ENCODE measurements around the gene GARIN3.

GARIN3 gene

DNA sequence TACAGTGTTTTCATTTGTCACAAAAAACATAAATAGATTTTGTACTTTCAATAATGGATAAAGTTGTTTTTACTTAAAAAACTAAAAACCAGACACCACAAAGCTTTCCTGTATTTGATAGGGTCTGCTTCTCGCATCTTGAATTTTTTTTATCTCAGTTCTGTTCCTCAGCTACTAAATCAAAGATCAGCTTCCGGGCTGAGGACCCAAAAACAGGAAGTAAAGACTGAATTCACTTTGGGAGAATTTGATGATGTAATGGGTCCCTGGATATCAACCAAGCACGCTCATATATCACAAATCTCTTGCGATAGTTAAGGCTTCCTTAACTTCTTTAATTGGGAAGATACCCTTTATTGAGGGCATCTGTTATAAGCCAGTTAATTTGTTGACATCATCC, 38.7 kb upstream of the GARIN3 start:
- ATAC-seq, result no peak
- TF ChIP-seq ZNF70 (CRISPR knock-in tag; IDR thresholded peaks at IDR 0.05) (no peak), PPARA (CRISPR knock-in tag; IDR thresholded peaks at IDR 0.05; ENCODE audit: borderline replicate concordance) (no peak), TOX (CRISPR knock-in tag; IDR thresholded peaks at IDR 0.05; ENCODE audit: borderline replicate concordance) (no peak), CSDC2 (CRISPR knock-in tag; IDR thresholded peaks at IDR 0.05) (no peak), ARNTL (CRISPR knock-in tag; IDR thresholded peaks at IDR 0.05; ENCODE audit: borderline replicate concordance, low read depth) (no peak), ZFP30 (CRISPR knock-in tag; IDR thresholded peaks at IDR 0.05) (no peak), TCF4 (CRISPR knock-in tag; IDR thresholded peaks at IDR 0.05; ENCODE audit: borderline replicate concordance) (no peak), ZC3H10 (CRISPR knock-in tag; IDR thresholded peaks at IDR 0.05) (no peak), OSR1 (CRISPR knock-in tag; IDR thresholded peaks at IDR 0.05) (no peak), ESRRG (CRISPR knock-in tag; IDR thresholded peaks at IDR 0.05) (no peak), ZNF8 (CRISPR knock-in tag; IDR thresholded peaks at IDR 0.05) (no peak), ISL1 (CRISPR knock-in tag; IDR thresholded peaks at IDR 0.05) (no peak)
- TF ChIP-seq, protein P1, sequence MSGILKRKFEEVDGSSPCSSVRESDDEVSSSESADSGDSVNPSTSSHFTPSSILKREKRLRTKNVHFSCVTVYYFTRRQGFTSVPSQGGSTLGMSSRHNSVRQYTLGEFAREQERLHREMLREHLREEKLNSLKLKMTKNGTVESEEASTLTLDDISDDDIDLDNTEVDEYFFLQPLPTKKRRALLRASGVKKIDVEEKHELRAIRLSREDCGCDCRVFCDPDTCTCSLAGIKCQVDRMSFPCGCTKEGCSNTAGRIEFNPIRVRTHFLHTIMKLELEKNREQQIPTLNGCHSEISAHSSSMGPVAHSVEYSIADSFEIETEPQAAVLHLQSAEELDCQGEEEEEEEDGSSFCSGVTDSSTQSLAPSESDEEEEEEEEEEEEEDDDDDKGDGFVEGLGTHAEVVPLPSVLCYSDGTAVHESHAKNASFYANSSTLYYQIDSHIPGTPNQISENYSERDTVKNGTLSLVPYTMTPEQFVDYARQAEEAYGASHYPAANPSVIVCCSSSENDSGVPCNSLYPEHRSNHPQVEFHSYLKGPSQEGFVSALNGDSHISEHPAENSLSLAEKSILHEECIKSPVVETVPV (CRISPR knock-in tag; IDR thresholded peaks at IDR 0.05), result no peak
- TF ChIP-seq, protein P2, sequence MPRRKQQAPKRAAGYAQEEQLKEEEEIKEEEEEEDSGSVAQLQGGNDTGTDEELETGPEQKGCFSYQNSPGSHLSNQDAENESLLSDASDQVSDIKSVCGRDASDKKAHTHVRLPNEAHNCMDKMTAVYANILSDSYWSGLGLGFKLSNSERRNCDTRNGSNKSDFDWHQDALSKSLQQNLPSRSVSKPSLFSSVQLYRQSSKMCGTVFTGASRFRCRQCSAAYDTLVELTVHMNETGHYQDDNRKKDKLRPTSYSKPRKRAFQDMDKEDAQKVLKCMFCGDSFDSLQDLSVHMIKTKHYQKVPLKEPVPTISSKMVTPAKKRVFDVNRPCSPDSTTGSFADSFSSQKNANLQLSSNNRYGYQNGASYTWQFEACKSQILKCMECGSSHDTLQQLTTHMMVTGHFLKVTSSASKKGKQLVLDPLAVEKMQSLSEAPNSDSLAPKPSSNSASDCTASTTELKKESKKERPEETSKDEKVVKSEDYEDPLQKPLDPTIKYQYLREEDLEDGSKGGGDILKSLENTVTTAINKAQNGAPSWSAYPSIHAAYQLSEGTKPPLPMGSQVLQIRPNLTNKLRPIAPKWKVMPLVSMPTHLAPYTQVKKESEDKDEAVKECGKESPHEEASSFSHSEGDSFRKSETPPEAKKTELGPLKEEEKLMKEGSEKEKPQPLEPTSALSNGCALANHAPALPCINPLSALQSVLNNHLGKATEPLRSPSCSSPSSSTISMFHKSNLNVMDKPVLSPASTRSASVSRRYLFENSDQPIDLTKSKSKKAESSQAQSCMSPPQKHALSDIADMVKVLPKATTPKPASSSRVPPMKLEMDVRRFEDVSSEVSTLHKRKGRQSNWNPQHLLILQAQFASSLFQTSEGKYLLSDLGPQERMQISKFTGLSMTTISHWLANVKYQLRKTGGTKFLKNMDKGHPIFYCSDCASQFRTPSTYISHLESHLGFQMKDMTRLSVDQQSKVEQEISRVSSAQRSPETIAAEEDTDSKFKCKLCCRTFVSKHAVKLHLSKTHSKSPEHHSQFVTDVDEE (CRISPR knock-in tag; IDR thresholded peaks at IDR 0.05), result no peak
- TF ChIP-seq, protein P3, sequence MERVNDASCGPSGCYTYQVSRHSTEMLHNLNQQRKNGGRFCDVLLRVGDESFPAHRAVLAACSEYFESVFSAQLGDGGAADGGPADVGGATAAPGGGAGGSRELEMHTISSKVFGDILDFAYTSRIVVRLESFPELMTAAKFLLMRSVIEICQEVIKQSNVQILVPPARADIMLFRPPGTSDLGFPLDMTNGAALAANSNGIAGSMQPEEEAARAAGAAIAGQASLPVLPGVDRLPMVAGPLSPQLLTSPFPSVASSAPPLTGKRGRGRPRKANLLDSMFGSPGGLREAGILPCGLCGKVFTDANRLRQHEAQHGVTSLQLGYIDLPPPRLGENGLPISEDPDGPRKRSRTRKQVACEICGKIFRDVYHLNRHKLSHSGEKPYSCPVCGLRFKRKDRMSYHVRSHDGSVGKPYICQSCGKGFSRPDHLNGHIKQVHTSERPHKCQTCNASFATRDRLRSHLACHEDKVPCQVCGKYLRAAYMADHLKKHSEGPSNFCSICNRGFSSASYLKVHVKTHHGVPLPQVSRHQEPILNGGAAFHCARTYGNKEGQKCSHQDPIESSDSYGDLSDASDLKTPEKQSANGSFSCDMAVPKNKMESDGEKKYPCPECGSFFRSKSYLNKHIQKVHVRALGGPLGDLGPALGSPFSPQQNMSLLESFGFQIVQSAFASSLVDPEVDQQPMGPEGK (CRISPR knock-in tag; IDR thresholded peaks at IDR 0.05; ENCODE audit: borderline replicate concordance), result no peak

DNA sequence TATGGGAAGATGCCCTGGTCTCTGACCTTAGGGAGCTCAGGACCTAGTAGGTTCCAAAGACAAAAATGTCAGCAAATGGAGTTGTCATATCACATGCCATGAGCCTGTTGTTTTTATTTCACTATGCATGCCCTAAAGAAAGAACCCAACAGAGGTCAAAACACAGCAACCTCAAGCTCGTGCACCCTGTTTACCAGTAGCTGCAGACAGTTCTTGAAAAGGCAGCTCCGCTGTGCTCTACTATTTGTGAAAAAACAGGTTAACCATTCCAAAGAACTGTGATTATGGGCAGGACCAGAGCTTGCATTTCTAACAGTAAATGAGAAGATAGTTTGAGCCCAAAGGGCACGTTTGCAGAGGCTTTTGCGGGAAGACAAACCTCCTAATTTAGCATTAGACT, 37.4 kb upstream of the GARIN3 start:
- TF ChIP-seq, protein P3 (CRISPR knock-in tag; IDR thresholded peaks at IDR 0.05; ENCODE audit: borderline replicate concordance), result no peak
- TF ChIP-seq OSR1 (CRISPR knock-in tag; IDR thresholded peaks at IDR 0.05), result no peak
- no peak for TF ChIP-seq ZFP30 (CRISPR knock-in tag; IDR thresholded peaks at IDR 0.05)
- TF ChIP-seq ZNF8 (CRISPR knock-in tag; IDR thresholded peaks at IDR 0.05), result no peak
- TF ChIP-seq BACH2 (CRISPR knock-in tag; IDR thresholded peaks at IDR 0.05; ENCODE audit: borderline replicate concordance), result no peak
- TF ChIP-seq, protein P2 (CRISPR knock-in tag; IDR thresholded peaks at IDR 0.05), result no peak
- TF ChIP-seq, protein P1 (CRISPR knock-in tag; IDR thresholded peaks at IDR 0.05), result no peak
- ATAC-seq, result no peak

DNA sequence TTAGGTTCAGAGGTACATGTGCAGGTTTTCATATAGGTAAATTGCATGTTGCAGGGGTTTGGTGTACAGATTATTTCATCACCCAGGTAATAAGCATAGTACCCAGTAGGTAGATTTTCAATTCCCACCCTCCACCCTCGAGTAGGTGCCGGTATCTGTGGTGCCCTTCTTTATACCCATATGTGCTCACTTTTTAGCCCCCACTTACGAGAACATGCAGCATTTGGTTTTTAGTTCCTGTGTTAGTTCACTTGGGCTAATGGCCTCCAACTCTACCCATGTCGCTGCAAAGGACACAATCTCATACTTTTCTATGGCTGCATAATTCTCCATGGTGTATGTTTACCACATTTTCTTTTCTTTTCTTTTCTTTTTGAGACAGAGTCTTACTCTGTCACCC, 35.8 kb upstream of the GARIN3 start:
- no peak for ATAC-seq
- TF ChIP-seq OSR1 (CRISPR knock-in tag; IDR thresholded peaks at IDR 0.05) (no peak), BACH2 (CRISPR knock-in tag; IDR thresholded peaks at IDR 0.05; ENCODE audit: borderline replicate concordance) (no peak), ISL1 (CRISPR knock-in tag; IDR thresholded peaks at IDR 0.05) (no peak), TOX (CRISPR knock-in tag; IDR thresholded peaks at IDR 0.05; ENCODE audit: borderline replicate concordance) (no peak)
- TF ChIP-seq, protein P1 (CRISPR knock-in tag; IDR thresholded peaks at IDR 0.05), result no peak
- TF ChIP-seq, protein P3 (CRISPR knock-in tag; IDR thresholded peaks at IDR 0.05; ENCODE audit: borderline replicate concordance), result no peak
